Activated CD4-positive, alpha-beta memory T cell treated with anti-CD3 and anti-CD28 coated beads, Interleukin-2, amount 10 ng/mL, durations not matched to agents 7 days and 5 days (primary cell): ENCODE data around the gene TTC28. TPM values are rescaled to one million over a fixed set of nuclear protein-coding genes. Genes with fewer than 3 reads are reported as not detected.
A peak's percentile ranks its signal among the peaks of the same experiment; 100 is the strongest.

Experiments used
- CTCF ChIA-PET: fragments of 350-600 bp; sonication (Branson Sonifier 250); formaldehyde crosslinking; loops from one replicate; lab custom pipeline; 2021; ENCODE audit warnings: antibody characterized with exemption, inconsistent platforms; lab: Charles Lee
- POLR2A ChIA-PET: fragments of 350-600 bp; sonication (Branson Sonifier 250); formaldehyde crosslinking; loops from one replicate; lab custom pipeline; 2021; ENCODE audit warnings: antibody characterized with exemption; lab: Charles Lee
- DNase-seq: peaks from one replicate; pipeline ENCODE4 v3.0.0-alpha.2; 2020
- H3K27ac Mint-ChIP-seq: one replicate; pipeline ENCODE4 v1.8.0; 2021; ENCODE audit warnings: mild to moderate bottlenecking, mixed read lengths
- H3K27me3 Mint-ChIP-seq: one replicate; pipeline ENCODE4 v1.8.0; 2021; ENCODE audit warnings: mixed read lengths
- H3K36me3 Mint-ChIP-seq: one replicate; pipeline ENCODE4 v1.8.0; 2021; ENCODE audit warnings: low read depth, mixed read lengths
- H3K4me1 Mint-ChIP-seq: one replicate; pipeline ENCODE4 v1.8.0; 2021; ENCODE audit warnings: mixed read lengths
- H3K4me3 Mint-ChIP-seq: one replicate; pipeline ENCODE4 v1.8.0; 2021; ENCODE audit warnings: mild to moderate bottlenecking, mixed read lengths
- H3K9me3 Mint-ChIP-seq: one replicate; pipeline ENCODE4 v1.8.0; 2021; ENCODE audit warnings: mixed read lengths
- total RNA-seq, 2 experiments: library from RNA; stranded (reverse); gene quantifications; one replicate each; pipeline ENCODE4 v1.2.3, GENCODE V29; 2021

Gene TTC28
- total RNA-seq, 2 experiments from 2014 or later = 0.93 to 1.4 TPM

DNA sequence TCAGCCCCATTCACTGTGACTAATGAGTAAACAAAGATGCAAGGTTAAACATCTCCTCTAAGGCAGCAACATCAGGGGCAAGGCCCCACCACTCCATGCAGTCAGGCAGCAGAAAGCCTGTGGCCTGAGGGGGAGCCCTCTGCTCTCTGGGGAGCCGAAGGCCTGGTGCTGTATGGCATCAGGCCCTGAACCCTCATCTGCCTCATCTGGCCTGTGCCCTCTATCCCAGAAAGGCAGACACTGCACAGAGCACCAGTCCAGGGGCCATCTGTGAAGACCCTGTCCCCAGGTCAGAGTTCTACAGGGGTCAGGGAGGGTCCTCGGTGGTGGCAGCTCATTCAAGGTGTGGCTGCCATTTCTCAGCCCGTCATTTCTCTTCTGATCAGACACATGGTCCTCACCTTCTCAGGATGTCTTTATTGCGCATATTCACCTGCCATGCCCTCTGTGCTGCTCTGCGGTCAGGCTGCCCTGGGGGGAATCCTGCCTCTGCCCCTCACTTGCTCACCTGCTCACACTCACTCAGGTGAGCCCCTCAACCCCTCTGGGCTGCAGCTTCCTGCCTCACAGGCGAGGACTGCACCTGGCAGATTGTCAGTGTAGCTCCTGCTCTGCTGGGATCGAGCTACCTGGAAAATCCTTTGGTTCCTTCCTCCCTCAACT, 657.5 kb downstream of the TTC28 start:
- no peak overlapping the region for H3K27ac Mint-ChIP-seq
- POLR2A ChIA-PET = no interaction called here
- H3K4me3 Mint-ChIP-seq = no peak overlapping the region
- H3K4me1 Mint-ChIP-seq = peaks cover 9% of the 10 kb centered on the region
- no peaks in the 10 kb centered on the region for H3K9me3 Mint-ChIP-seq
- DNase-seq = peak; percentile 9
- no peaks in the 10 kb centered on the region for H3K36me3 Mint-ChIP-seq
- CTCF ChIA-PET = interaction anchor here (1.0 kb wide), 1 partner anchor 414 kb away, joined by 3 read pairs; no protein-coding TSS in a partner anchor
- no peaks in the 10 kb centered on the region for H3K27me3 Mint-ChIP-seq

DNA sequence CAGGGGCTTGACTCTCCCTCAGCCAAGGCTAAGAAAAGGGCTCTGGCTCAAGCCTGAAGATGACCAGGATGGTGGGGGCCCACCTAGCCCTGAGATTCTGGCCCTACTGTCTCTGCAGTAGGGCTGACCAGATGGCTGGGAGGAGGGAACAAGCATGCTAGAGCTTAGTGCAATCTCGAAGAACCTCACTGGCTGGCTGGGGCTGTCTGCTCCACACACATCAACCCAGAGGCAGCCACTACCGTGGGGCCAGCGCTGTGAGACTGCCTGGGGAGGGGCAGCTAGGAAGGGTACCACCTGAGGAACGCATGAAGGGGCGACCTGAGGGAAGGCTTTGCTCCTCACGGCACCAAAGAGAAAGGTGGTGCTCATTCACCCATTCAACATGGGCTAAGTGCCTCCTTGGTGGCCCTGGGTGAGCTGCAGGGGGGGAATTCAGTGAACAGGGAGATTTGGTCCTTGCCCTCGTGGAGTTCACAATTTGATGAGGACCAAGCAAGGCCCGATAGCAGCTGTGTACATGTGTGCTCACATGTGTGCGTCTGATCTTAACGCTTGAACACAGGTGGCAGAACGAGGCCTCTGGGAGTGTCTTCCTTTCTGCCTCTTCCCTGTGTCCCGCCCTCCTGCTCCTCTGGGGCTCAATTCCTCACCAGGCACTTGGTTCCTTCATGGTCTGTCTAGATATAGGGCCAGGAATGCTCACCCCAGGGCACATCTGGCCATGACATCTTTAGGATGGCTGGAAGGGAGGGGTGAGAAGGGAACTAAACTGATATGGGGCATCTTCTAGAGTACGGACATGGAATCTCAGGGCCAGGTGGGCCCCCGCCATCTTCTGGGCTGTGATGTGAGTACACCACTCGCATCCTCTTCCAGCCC, 658.3 kb downstream of the TTC28 start:
- DNase-seq = peak; percentile 9
- CTCF ChIA-PET = interaction anchor here (1.1 to 1.5 kb wide), 4 partner anchors 10 to 566 kb away, joined by 3 read pairs; no protein-coding TSS in a partner anchor

DNA sequence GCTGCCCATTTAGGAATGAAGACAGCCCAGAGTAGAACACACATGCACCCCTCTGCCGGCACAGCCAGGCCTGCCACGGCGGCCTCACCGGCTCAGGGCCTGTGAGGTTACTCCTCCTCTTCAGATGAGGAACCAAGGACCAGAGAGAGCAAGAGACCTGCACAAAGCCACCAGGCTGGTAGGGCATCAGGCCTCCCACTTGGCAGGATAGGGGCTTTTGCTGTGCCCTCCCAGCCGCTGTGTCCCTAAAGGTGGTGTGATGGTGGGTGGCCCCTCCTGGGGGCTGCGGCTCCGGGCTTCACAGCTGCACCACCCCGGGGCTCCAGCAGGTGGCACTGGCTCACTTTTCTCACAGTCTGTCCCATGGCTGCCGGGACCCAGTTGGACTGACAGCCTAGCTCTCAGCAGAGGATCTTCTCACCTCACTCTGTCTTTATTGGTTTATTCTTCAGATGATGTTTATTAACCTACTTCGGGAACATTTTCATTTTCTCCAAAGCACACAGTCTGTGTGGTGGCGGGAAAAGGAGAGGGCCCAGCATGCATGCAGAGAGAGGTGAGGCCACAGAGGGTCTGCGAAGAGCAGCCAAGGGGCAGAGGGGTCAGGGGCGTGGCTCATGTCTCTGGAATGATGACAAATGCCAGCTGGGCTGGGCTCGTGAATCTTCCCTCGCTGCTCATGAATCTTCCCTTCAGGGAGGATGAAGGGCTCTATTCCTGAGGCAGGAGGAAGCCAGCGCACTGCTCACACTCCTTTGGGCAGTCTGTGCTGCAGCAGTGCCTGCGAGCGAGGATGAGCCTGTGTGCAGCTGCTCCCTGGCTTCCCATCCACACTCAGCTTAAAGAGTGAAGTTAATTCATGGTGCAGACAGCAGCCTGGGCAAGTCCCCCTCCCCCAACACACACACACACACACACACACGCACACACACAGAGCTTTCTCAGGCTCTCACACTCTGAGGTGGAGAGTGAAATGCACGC, 659.5 kb downstream of the TTC28 start:
- CTCF ChIA-PET = interaction anchor here (0.6 to 2.5 kb wide), 10 partner anchors 9 to 1020 kb away, joined by 3 to 12 read pairs (median 3); no protein-coding TSS in a partner anchor
- POLR2A ChIA-PET = no interaction called here
- Mint-ChIP-seq H3K4me3 (no peak overlapping the region), H3K4me1 (peaks cover 9% of the 10 kb centered on the region), H3K27ac (no peak overlapping the region), H3K9me3 (no peaks in the 10 kb centered on the region), H3K27me3 (no peaks in the 10 kb centered on the region), H3K36me3 (no peaks in the 10 kb centered on the region)
- peak; percentile 65 for DNase-seq

More for the DNA sequence above, 658.3 kb downstream of the TTC28 start:
- H3K27ac Mint-ChIP-seq = no peak overlapping the region
- no peaks in the 10 kb centered on the region for H3K36me3 Mint-ChIP-seq
- H3K9me3 Mint-ChIP-seq = no peaks in the 10 kb centered on the region
- POLR2A ChIA-PET = no interaction called here
- H3K4me3 Mint-ChIP-seq = no peak overlapping the region
- no peaks in the 10 kb centered on the region for H3K27me3 Mint-ChIP-seq
- H3K4me1 Mint-ChIP-seq = peaks cover 9% of the 10 kb centered on the region

DNA sequence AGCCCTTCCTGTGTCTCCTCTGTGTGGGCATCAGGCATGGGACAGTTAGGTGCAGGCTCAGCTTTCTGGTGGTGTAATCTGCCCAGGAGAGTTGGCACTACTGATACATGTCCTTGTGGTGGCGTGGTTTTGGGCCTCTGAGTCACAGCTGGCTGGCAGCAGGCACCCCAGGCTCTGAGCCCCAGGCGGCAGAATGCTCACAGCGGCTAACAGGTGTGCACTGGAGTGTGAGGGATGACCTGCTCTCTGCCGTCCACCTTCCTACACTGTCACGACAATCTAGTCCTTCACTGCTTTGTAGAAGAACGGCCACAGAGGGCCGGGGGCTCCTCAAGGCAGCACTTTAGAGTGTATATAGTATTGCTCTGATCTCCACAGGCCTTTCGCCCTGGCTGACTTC, 660.3 kb downstream of the TTC28 start:
- H3K4me1 Mint-ChIP-seq = peaks cover 9% of the 10 kb centered on the region
- no peak for DNase-seq
- H3K36me3 Mint-ChIP-seq = no peaks in the 10 kb centered on the region
- no peak overlapping the region for H3K27ac Mint-ChIP-seq
- ChIA-PET CTCF (interaction anchor here (0.9 to 2.5 kb wide), 5 partner anchors 31 to 573 kb away, joined by 3 to 12 read pairs (median 3); no protein-coding TSS in a partner anchor), POLR2A (no interaction called here)
- H3K9me3 Mint-ChIP-seq = no peaks in the 10 kb centered on the region
- no peak overlapping the region for H3K4me3 Mint-ChIP-seq
- no peaks in the 10 kb centered on the region for H3K27me3 Mint-ChIP-seq

DNA sequence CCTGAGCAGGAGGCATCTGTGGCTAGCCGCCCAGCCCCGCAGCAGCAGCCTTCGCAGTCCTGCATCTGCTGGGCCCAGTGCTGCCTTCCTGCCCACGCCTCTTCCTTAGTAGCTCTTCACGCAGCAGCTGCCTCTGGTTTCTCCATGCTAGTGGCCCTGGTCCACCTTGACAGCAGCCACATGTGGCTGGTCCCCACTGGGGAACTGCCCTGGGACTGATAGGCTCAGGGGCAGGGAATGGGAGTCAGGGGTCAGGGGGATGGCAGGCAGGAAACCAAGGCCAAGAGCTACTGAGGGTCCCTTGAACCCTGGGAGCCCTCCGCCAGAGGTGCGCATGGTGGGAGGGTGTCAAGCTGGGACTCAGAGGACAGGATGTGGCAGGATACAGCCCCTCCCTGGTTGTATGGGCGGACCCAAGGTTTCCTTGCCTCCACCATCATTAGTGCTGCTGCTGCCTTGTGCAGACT, 661.1 kb downstream of the TTC28 start:
- DNase-seq = no peak
- Mint-ChIP-seq H3K36me3 (no peaks in the 10 kb centered on the region), H3K27me3 (no peaks in the 10 kb centered on the region), H3K4me1 (peaks cover 9% of the 10 kb centered on the region), H3K27ac (no peak overlapping the region), H3K9me3 (no peaks in the 10 kb centered on the region), H3K4me3 (no peak overlapping the region)
- ChIA-PET POLR2A (no interaction called here), CTCF (interaction anchor here (0.7 to 2.5 kb wide), 3 partner anchors 422 to 574 kb away, joined by 3 to 12 read pairs (median 3); no protein-coding TSS in a partner anchor)

DNA sequence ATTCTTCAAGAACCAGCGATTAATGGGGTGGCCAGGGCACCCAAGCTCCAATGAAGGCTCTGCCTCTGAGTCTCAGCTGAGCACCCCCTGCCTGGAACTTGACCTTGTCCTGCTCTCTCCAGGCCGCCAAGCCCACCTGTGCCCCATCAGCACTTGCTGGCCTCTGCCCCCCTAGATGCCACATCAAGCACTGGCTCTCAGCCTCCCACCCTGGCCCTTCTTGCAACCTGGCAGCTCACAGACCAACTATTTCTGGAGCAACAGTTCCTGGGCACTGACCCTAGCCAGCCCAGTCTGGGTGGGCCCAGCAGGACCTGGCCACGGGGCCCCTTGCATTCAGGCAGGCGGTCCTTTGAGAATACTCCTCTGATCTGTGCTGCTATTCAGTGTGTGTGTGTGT, 661.8 kb downstream of the TTC28 start:
- peaks cover 9% of the 10 kb centered on the region for H3K4me1 Mint-ChIP-seq
- DNase-seq = no peak
- ChIA-PET CTCF (interaction anchor here (0.7 kb wide), 1 partner anchor 425 kb away, joined by 3 read pairs; no protein-coding TSS in a partner anchor), POLR2A (no interaction called here)
- no peak overlapping the region for H3K27ac Mint-ChIP-seq
- H3K4me3 Mint-ChIP-seq = no peak overlapping the region
- no peaks in the 10 kb centered on the region for H3K27me3 Mint-ChIP-seq
- H3K36me3 Mint-ChIP-seq = no peaks in the 10 kb centered on the region
- H3K9me3 Mint-ChIP-seq = no peaks in the 10 kb centered on the region

DNA sequence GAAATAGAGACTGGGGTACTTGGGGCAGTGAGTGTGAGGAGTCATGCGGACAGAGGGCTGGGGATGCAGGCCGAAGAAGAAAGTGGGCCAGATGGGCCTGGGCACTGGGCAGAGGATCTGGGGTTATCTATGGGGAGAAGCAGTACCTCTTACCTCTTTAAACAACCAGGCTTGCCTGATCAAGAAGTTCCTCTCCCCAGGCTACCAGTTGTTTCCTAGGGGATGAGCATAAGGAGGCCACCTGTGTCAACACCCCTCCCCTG, 662.2 kb downstream of the TTC28 start:
- Mint-ChIP-seq H3K36me3 (no peaks in the 10 kb centered on the region), H3K9me3 (no peaks in the 10 kb centered on the region), H3K4me3 (no peak overlapping the region), H3K27me3 (no peaks in the 10 kb centered on the region), H3K27ac (no peak overlapping the region), H3K4me1 (peaks cover 9% of the 10 kb centered on the region)
- no peak for DNase-seq
- ChIA-PET CTCF (no interaction called here), POLR2A (no interaction called here)

DNA sequence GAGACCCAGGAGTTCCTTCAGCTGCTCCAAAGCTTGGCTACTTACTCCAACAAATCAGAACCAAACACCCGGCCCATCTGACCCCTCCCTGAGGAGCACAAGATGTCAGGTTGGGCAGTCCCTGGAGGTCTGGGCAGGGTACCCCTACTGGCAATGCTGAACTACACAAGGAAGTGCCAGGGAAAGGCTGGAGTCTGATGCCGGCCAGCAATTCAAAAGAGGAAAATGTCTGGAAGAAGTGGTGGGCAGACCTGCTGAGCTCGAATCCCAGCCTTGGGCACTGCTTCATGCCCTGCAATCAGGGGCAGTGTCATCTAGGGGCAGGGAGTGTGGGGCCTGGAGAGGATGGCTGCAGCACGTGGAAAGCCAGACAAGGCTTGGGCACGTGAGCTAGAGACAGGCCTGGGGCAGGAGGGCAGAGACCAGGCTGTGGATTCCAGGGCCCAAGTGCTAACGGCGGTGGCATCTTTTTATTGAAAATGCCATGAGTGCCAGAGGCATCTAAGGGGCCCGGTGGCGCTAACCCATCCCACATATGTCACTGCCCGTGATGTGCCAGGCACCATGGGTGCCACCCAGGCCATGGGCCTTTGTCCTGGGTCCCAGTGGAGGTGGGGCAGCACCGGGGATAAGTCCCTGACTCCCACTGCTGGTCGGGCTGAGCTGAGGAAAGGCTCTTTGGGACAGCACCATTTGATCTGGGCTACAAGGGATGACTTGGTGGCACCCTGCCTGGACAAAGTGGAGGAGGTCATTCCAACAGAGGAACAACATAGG, 662.7 kb downstream of the TTC28 start:
- Mint-ChIP-seq H3K27ac (no peak overlapping the region), H3K27me3 (no peaks in the 10 kb centered on the region), H3K4me3 (no peak overlapping the region), H3K9me3 (no peaks in the 10 kb centered on the region), H3K36me3 (no peaks in the 10 kb centered on the region), H3K4me1 (peaks cover 9% of the 10 kb centered on the region)
- ChIA-PET CTCF (no interaction called here), POLR2A (no interaction called here)
- DNase-seq = no peak

DNA sequence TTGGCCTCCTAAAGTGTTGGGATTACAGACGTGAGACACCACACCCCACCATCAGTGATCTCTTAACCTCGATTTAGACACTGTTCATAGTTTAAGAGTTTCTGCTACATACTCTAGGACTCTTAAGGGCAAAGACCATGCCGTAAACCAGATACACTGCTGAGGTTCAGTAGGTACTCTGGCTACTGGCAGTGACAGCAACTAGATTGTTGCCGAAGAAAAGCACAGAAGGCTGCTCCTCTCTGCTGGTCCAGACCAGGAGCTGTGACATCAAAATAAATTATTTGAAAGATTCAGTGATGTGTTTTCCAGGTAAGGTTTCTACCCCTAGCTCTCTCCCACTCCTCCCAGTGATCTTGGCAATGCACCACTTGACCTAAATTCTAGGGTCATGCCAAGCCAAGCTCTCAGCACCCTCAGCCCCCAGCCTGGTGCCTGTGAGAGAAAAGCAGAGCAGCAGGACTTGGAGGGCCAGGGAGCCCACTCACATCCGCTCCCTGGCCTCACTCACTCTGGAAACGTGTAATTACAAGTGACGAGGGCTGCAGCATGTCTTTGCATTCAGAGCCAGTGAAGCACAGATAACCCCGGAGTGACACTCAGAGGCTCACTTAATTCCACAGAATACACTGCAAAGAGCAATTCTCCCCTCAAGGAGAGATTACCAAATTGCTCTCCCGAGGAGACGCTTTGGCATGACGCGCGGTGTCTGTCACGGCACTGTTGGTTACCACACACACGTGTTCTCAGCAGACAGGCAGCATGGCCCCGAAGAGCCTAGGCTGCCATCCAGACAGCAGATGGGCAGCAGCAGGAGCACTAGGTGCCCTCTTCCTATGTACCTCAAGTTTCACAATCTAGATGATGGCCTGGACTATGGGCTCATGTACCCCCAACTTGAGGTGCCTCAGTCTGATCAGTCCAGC, 663.7 kb downstream of the TTC28 start:
- Mint-ChIP-seq H3K4me3 (no peak overlapping the region), H3K4me1 (peaks cover 9% of the 10 kb centered on the region), H3K9me3 (no peaks in the 10 kb centered on the region), H3K36me3 (no peaks in the 10 kb centered on the region), H3K27ac (no peak overlapping the region), H3K27me3 (no peaks in the 10 kb centered on the region)
- ChIA-PET POLR2A (no interaction called here), CTCF (no interaction called here)
- no peak for DNase-seq

DNA sequence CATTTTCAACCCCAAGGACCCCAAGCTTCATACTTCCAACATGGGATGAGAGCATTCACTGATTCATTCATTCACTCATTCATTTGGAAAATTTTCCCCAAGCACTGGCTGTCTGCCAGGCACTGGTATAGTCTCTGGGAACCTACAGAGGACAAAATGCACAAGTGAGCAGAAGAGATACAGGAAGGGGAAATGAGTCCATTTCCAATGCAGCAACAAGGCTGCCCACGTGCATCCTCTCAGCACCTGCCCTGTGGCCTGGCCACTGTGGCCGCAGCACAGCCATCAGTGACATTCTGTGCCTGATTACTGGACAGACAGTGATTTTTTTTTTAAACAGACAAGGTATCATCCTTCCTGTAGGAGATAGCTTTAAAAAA, 664.6 kb downstream of the TTC28 start:
- no peak overlapping the region for H3K27ac Mint-ChIP-seq
- ChIA-PET CTCF (no interaction called here), POLR2A (no interaction called here)
- DNase-seq = no peak
- H3K9me3 Mint-ChIP-seq = no peaks in the 10 kb centered on the region
- no peak overlapping the region for H3K4me3 Mint-ChIP-seq
- H3K4me1 Mint-ChIP-seq = peaks cover 9% of the 10 kb centered on the region
- no peaks in the 10 kb centered on the region for H3K36me3 Mint-ChIP-seq
- H3K27me3 Mint-ChIP-seq = no peaks in the 10 kb centered on the region

DNA sequence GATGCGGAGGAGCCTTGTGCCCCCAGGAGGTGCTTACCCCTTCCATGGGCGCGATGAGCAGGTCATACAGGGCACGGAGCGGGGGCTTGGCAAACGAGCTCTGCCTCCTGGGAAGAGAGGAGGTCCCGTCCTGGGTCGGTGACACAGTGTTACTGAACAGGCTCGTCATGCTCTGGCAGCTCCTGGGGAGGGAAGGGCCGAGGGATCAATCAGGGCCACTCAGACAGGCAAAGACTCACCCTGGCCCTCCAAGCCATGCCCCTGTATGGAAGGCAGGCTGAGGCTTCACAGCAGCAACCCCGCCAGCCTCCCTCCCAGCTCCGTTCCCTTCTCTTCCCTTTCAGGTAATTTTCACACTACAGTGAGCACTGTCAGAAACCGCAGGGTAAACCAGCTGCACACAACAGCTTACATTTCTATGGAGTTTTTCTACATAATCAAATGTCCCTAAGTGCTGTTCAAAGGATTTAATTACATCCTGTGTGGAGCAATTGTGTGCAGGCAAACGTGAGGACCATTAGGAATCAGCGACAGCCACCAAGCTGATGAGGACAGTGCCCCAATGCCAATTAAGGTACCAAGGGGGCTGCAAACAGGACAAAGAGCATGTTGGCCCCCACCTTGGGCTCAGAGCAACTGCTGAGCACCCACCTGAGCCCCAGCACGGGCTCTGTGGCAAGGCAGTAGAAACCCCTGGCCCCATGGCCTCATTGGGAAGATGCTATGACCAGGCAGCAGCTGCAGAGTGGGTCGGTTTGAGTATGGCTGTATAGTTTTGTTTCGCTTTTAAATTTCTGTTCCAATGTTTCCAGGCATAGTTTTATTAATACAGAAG, 665.2 kb downstream of the TTC28 start:
- CTCF ChIA-PET = no interaction called here
- Mint-ChIP-seq H3K4me1 (peaks cover 7% of the 10 kb centered on the region), H3K36me3 (no peaks in the 10 kb centered on the region), H3K27me3 (no peaks in the 10 kb centered on the region), H3K27ac (no peak overlapping the region), H3K4me3 (no peak overlapping the region), H3K9me3 (no peaks in the 10 kb centered on the region)
- POLR2A ChIA-PET = no interaction called here
- DNase-seq = no peak
